Activated gamma-delta T cell (primary cell): ENCODE measurements around the gene MAP7.

Source experiments
- DNase-seq: peaks from one replicate; lab custom pipeline; 2025; lab: John Stamatoyannopoulos, UW

MAP7 gene

GRCh38 chr6:136564180-136564579 lies 14.0 kb upstream of the MAP7 start:
- DNase-seq: no peak

- no peak for DNase-seq
These were observed 13.3 kb upstream of the MAP7 start for GRCh38 chr6:136563386-136564152.

- no peak for DNase-seq
These were observed 12.0 kb upstream of the MAP7 start for GRCh38 chr6:136562211-136562610.

DNA sequence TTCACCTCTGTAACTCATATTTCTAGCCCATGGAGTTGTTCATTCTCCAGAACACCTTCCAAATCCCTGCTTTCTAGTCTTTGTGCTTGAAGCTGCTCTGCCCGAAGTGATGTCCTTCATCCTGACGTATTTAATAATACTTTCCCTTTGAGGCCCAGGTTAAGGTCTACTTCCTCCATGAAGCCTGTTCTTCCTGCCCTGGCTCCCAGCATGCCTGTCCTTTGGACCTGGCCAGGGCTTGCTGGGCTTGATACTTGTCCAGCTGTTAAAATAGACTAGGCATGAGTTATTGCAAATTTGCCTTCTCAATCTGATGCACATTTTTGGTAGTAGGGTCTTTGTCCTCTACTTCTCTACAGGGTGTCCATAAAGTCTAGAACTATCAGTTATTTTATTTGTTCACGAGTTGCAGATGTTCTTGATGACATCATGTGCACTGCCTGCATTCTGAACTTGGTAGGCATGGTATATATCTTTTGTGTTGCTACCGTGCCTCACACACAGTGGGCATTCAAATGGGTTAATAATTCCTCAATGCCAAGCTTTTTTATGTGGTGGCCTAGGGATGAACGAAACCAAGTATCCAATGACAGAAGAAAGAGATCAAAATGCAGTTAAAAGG lies 3.1 kb upstream of the MAP7 start:
- no peak for DNase-seq

- no peak for DNase-seq
These were observed 1.8 kb upstream of the MAP7 start for GRCh38 chr6:136552054-136552453.

DNA sequence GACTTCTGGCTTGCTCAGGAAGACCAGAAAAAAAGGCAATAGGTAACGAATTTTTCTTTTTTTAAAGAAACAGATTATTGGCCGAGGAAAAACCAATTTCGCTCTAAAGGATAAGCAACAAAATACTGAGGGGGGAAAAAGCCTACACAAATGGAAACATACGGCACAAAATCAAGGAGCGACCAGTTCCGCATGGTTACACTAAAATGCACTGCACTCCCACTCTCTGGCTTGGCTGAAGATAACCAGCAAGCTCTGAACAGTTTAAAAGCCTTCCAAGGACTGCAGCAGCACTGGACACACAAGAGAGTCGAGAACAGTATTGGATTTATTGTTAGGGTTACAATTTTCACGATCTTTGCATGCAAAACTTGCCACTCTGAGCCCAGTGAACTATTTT lies 881 bp upstream of the MAP7 start:
- DNase-seq: no peak

GRCh38 chr6:136550045-136550329 lies 235 bp downstream of the MAP7 start:
- peak; percentile 26 for DNase-seq

GRCh38 chr6:136549300-136550044 lies 750 bp downstream of the MAP7 start:
- peak; percentile 11 for DNase-seq

- no peak for DNase-seq
These were observed 1.5 kb downstream of the MAP7 start for GRCh38 chr6:136548582-136549299.

- no peak for DNase-seq
These were observed 2.4 kb downstream of the MAP7 start for GRCh38 chr6:136547871-136548270.

- no peak for DNase-seq
These were observed 2.9 kb downstream of the MAP7 start for GRCh38 chr6:136547336-136547735.

DNA sequence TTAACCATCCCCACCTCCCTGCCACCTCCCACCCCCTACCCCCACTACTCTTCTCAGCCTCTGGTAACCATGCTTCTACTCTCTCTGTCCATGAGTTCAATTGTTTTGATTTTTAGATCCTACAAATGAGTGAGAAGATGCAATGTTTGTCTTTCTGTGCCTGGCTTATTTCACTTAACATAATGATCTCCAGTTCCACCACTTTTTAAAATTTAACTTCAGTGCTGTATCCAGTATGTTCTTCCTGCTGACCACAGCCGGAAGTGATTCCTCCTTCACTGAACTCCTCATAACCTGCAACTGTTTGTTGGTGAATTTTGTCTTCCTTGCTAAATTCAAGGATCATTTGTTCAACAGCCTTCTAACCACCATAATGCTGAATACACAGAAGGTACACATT lies 3.9 kb downstream of the MAP7 start:
- DNase-seq: no peak

DNA sequence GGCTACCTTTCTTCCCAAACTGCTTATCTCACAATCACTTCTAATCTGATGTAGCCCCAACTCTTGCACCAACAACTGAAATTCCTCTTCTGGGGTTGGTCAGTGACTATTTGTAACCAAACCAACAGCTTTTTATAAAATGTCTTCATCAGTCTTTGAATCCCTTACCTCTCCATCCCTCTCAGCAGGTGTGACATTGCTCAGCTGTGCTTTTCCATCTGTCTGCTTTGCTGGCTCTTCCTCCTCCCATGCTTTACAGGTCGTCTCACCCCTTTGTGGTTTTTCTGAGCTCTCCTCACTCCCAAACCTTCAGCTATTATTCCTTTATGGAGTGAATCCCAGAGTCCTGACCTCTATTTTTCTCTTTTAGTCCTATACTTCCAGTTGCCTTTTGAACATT lies 5.9 kb downstream of the MAP7 start:
- no peak for DNase-seq

- no peak for DNase-seq
These were observed 8.8 kb downstream of the MAP7 start for GRCh38 chr6:136541395-136541794.

DNA sequence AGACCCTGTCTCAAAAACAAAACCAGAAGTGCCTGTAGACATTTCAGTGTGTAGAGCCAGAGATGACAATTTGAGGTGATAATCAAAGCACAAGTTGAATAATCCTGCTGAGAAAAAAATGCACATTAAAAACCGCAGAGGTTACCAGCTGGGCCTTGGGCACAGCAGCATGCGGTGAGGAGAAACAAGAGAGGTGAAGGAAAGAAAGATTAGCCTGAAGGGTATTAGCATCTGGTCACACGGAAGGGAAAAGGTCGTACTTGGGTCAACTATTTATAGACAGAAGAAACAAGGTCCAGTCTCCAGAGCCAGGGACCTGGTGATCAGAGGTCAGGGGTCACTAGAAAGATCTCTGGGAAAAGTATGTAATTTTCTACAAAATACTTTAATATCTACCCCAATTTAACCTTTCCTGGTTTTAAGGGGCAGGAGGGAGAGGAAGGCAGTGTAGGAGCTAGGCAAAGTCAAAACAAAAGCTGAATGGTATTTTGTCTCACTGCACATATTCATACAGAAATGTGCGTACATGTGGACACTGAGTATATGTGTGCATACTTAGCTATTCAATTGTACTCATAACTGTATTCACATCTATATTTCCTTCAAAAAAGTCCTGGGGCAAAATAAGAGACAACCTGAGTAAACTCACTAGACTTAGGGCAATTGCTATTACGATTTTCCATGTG lies 10.1 kb downstream of the MAP7 start:
- DNase-seq: no peak

GRCh38 chr6:136538836-136539235 lies 11.4 kb downstream of the MAP7 start:
- no peak for DNase-seq

DNA sequence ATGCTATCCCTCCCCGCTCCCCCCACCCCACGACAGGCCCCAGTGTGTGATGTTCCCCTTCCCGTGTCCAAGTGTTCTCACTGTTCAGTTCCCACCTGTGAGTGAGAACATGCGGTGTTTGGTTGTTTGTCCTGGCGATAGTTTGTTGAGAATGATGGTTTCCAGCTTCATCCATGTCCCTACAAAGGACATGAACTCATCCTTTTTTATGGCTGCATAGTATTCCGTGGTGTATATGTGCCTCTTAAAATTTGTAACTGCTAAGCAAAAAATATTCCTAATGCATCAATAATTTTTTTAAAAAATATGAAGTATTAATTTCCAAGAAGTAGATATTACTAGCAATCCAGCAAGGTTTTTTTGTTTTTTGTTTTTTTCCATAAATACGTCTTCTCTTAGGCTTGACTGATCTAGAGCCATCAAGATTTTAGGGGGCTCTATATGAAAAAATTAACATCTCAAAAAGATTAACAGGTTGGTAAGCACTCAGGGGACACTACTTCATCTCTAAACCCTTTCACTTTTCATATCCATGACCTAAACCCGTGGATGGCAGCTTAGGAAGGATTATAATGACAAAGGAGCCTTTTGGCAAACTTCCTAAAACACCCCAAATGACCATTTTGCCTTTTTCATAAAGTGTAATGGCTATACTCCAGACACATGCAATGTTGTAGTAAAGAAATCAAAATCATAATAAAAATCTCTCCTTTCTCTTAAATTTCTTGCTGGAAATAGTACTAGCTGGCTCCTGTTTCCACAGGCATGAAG lies 14.2 kb downstream of the MAP7 start:
- no peak for DNase-seq

GRCh38 chr6:136535017-136535765 lies 15.0 kb downstream of the MAP7 start:
- no peak for DNase-seq

- no peak for DNase-seq
These were observed 16.0 kb downstream of the MAP7 start for GRCh38 chr6:136534268-136534667.

DNA sequence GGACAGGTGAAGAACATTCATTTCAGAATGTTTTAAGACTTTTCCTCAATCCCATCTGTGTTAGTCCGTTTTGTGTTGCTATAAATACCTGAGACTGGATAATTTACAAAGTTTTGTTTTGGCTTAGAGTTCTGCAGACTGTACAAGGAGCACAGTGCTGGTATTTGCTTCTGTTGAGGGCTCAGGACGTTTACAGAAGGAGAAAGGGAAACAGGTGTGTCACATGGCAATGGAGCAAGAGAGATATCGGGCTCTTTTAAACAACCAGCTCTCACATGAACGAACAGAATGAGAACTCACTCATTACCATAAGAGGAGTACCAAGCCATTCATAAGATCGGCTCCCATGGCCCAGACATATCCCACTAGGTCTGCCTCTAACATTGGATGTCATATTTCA lies 16.7 kb downstream of the MAP7 start:
- DNase-seq: no peak

GRCh38 chr6:136532030-136532429 lies 18.2 kb downstream of the MAP7 start:
- DNase-seq: no peak
